K562 (cell line): ENCODE data around the gene CCNY. TPM values are rescaled to one million over a fixed set of nuclear protein-coding genes. Genes with fewer than 3 reads are reported as not detected.

ENCODE experiments used
- ATAC-seq: fragments of 200-7000 bp; cut with Tn5 transposase; 3 replicates; pipeline ENCODE4 v1.9.1; 2020; ENCODE audit warnings: moderate library complexity
- BruUV-seq: library from RNA; stranded (reverse); fragments of 400-500 nt; replicated peaks from 2 replicates; lab custom pipeline; 2021; lab: Mats Ljungman, UMichigan
- CTCF ChIA-PET: fragments of 300-600 bp; formaldehyde crosslinking; extraction: SDS; loops from one replicate; lab custom pipeline; 2021; ENCODE audit warnings: low intra/inter-chr PET ratio; lab: Yijun Ruan, JAX
- POLR2A ChIA-PET: fragments of 300-600, 350-650 bp; sonication (Branson Sonifier 250); formaldehyde crosslinking; extraction: SDS; loops from one replicate; lab custom pipeline; 2021; ENCODE audit warnings: antibody characterized with exemption, inconsistent platforms; lab: Yijun Ruan, JAX
- DNase-seq, 4 experiments: peaks; one replicate each; pipeline versions ENCODE4 v3.0.0 to v3.0.0-alpha.2; 2011 to 2018; ENCODE audit warnings: low spot score in 3 of 4, mixed read lengths in 3 of 4; ENCODE audit errors: extremely low read depth in 1 of 4
- FAIRE-seq: peaks from 2 replicates; lab custom pipeline; 2011; peaks lifted over from hg19 to GRCh38; lab: Jason Lieb, UNC
- H2AFZ ChIP-seq: 2 replicates; pipeline ENCODE4 v1.6.0; 2011; ENCODE audit warnings: low read depth, low read length, control low read depth, inconsistent platforms
- H3K27ac ChIP-seq: fragments of 200-600 bp; 3 replicates; pipeline ENCODE4 v1.8.0; 2011; ENCODE audit warnings: low read depth, mild to moderate bottlenecking, control low read depth, inconsistent platforms, low read length, moderate library complexity, mixed read lengths; ENCODE audit errors: extremely low read depth
- H3K27me3 ChIP-seq, 2 experiments: fragments of 300-600 bp in 1 of 2; 2 replicates in 1 of 2; 3 replicates in 1 of 2; pipeline versions ENCODE4 v1.6.0 to v1.8.0; 2011; ENCODE audit warnings: inconsistent platforms in 2 of 2, low read length in 2 of 2, mild to moderate bottlenecking in 1 of 2, mixed read lengths in 1 of 2, moderate library complexity in 1 of 2; ENCODE audit not compliant: control insufficient read depth in 2 of 2, insufficient read depth in 2 of 2
- H3K36me3 ChIP-seq: fragments of 300-600 bp; 3 replicates; pipeline ENCODE4 v1.8.0; 2011; ENCODE audit warnings: mild to moderate bottlenecking, low read length, inconsistent platforms; ENCODE audit not compliant: control insufficient read depth, insufficient read depth
- H3K4me1 ChIP-seq, 2 experiments: fragments of 200-600 bp in 1 of 2; replicated peaks in 1 of 2; 2 replicates in 1 of 2; 3 replicates in 1 of 2; pipeline versions ENCODE4 v1.5.1 to v1.8.0; 2011; ENCODE audit warnings: inconsistent platforms in 2 of 2, low read length in 2 of 2, mild to moderate bottlenecking in 1 of 2, mixed read lengths in 1 of 2, moderate library complexity in 1 of 2; ENCODE audit not compliant: control insufficient read depth in 2 of 2, insufficient read depth in 2 of 2
- H3K4me2 ChIP-seq: 2 replicates; pipeline ENCODE4 v1.6.1; 2011; ENCODE audit warnings: low read length, control low read depth, inconsistent platforms, mixed read lengths; ENCODE audit not compliant: insufficient read depth
- H3K4me3 ChIP-seq: fragments of 200-600 bp; sonication (generic), shearing (Covaris generic); 2 replicates; pipeline ENCODE4 v1.5.1; 2016; ENCODE audit warnings: control low read depth, inconsistent platforms
- H3K79me2 ChIP-seq: fragments of 200-600 bp; 3 replicates; pipeline ENCODE4 v1.8.0; 2011; ENCODE audit warnings: low read length, inconsistent platforms; ENCODE audit not compliant: control insufficient read depth, insufficient read depth
- H3K9ac ChIP-seq, 2 experiments: 2 replicates each; pipeline versions ENCODE4 v1.6.0 to v1.6.1; 2011; ENCODE audit warnings: low read depth in 2 of 2, low read length in 2 of 2, control low read depth in 1 of 2, inconsistent platforms in 1 of 2, mild to moderate bottlenecking in 1 of 2, mixed read lengths in 1 of 2; ENCODE audit not compliant: insufficient read depth in 1 of 2
- H3K9me1 ChIP-seq: one replicate; pipeline ENCODE4 v1.6.0; 2011; ENCODE audit warnings: inconsistent platforms, mild to moderate bottlenecking, low read length, moderate library complexity; ENCODE audit not compliant: control insufficient read depth, insufficient read depth
- H3K9me3 ChIP-seq: replicated peaks from 2 replicates; pipeline ENCODE4 v1.5.1; 2011; ENCODE audit warnings: low read depth, low read length, inconsistent platforms; ENCODE audit not compliant: control insufficient read depth, insufficient read depth
- H4K20me1 ChIP-seq: replicated peaks from 2 replicates; pipeline ENCODE4 v1.6.1; 2011; ENCODE audit warnings: low read length, inconsistent platforms, mixed read lengths; ENCODE audit not compliant: control insufficient read depth, insufficient read depth
- EP300 ChIP-seq: IDR thresholded peaks from 2 replicates; pipeline ENCODE4 v1.6.1; 2012; ENCODE audit warnings: low read length, improper control_type of control experiment
- FOXA3 ChIP-seq, 2 experiments: fragments of 450-650 bp in 1 of 2; sonication (generic) in 1 of 2; formaldehyde crosslinking; IDR thresholded peaks in 1 of 2; conservative IDR thresholded peaks in 1 of 2; 2 replicates each; pipeline versions ENCODE4 v1.4.0 to v1.8.0; 2020 to 2022; ENCODE audit warnings: mild to moderate bottlenecking in 2 of 2, missing genetic modification reagents in 1 of 2
- GABPB1 ChIP-seq: sonication (generic); formaldehyde crosslinking; IDR thresholded peaks from 2 replicates; pipeline ENCODE4 v1.8.0; 2022; ENCODE audit warnings: mild to moderate bottlenecking, missing genetic modification reagents
- HDAC6 ChIP-seq: IDR thresholded peaks from 2 replicates; pipeline ENCODE4 v1.6.1; 2012; ENCODE audit warnings: low read depth, mild to moderate bottlenecking, control low read depth, inconsistent platforms, low read length, moderate library complexity
- HIVEP1 ChIP-seq: fragments of 250-450 bp; sonication (Bioruptor Pico); IDR thresholded peaks from 2 replicates; pipeline ENCODE4 v1.4.0; 2020; ENCODE audit warnings: mild to moderate bottlenecking
- MBD2 ChIP-seq: sonication (generic); IDR thresholded peaks from 2 replicates; pipeline ENCODE4 v1.6.1; 2016; ENCODE audit warnings: low read depth, borderline replicate concordance
- PHTF2 ChIP-seq: fragments of 250-450 bp; sonication (Bioruptor Pico); IDR thresholded peaks from 2 replicates; pipeline ENCODE4 v1.5.0; 2021; ENCODE audit warnings: mild to moderate bottlenecking
- SUPT5H ChIP-seq: fragments of 450-650 bp; IDR thresholded peaks from 2 replicates; pipeline ENCODE4 v1.6.1; 2016
- TAF1 ChIP-seq: IDR thresholded peaks from 2 replicates; pipeline ENCODE4 v1.6.1; 2011; ENCODE audit warnings: mild to moderate bottlenecking, low read length, moderate library complexity; ENCODE audit not compliant: insufficient read depth, control insufficient read depth, severe bottlenecking; ENCODE audit errors: extremely low read depth
- ZNF408 ChIP-seq: fragments of 250-450 bp; sonication (Bioruptor Pico); IDR thresholded peaks from 2 replicates; pipeline ENCODE4 v1.4.0; 2020; ENCODE audit warnings: low read depth, mild to moderate bottlenecking, moderate library complexity
- ZNF431 ChIP-seq: sonication (generic); formaldehyde crosslinking; IDR thresholded peaks from 2 replicates; pipeline ENCODE4 v1.8.0; 2022; ENCODE audit warnings: mild to moderate bottlenecking, missing genetic modification reagents
- ZSCAN29 ChIP-seq: fragments of 450-650 bp; IDR thresholded peaks from 2 replicates; pipeline ENCODE4 v1.6.1; 2017
- WGBS: fragments of 100-300 bp; shearing (Covaris generic); methylation state at CpG from one replicate; pipeline ENCODE4 v1.1.6; 2016; ENCODE audit warnings: low coverage, mixed read lengths; ENCODE audit not compliant: insufficient coverage; ENCODE audit errors: missing lambda C conversion rate; 5-methylcytosine and 5-hydroxymethylcytosine counted together
- in situ Hi-C: fragments of 300-500 bp; cut with MboI; formaldehyde crosslinking; loops from 4 replicates; pipeline ENCODE4 v1.15.0; 2018; ENCODE audit warnings: inconsistent platforms, mixed read lengths
- intact Hi-C: fragments of 100-400 bp; cut with micrococcal nuclease; formaldehyde crosslinking; loops from 2 replicates; pipeline ENCODE4 v1.14.2; 2022
- polyA plus RNA-seq, 8 experiments: library from polyadenylated mRNA; depleted of rRNA in 4 of 8; stranded (reverse) in 5 of 8; unstranded in 3 of 8; fragments of >200 nt; fragmentation: Nextera tagmentation in 2 of 8; fragmentation: Illumina TruSeq in 1 of 8; extraction: Ambion mirVana in 2 of 8; extraction: Trizol in 1 of 8; gene quantifications; 2 replicates each; pipeline versions ENCODE4 v1.2.1 to v1.2.3, GENCODE V29; 2011 to 2014; ENCODE audit warnings: inconsistent platforms in 1 of 8, missing spikeins in 1 of 8
- total RNA-seq, 7 experiments: library from RNA; depleted of rRNA in 6 of 7; stranded (reverse); fragments of >200 nt in 6 of 7; fragmentation: Illumina TruSeq in 2 of 7; extraction: Trizol in 2 of 7; gene quantifications; 2 replicates each; pipeline versions ENCODE4 v1.2.1 to v1.2.3, GENCODE V29; 2011 to 2021; ENCODE audit warnings: low replicate concordance in 1 of 7

The CCNY gene
- total and polyA plus RNA-seq, 9 of the 15 experiments (the other 6 are each of a cell fraction or from before 2014, with no cell fraction given), result 8.4 to 109 (median 38.6) TPM

DNA sequence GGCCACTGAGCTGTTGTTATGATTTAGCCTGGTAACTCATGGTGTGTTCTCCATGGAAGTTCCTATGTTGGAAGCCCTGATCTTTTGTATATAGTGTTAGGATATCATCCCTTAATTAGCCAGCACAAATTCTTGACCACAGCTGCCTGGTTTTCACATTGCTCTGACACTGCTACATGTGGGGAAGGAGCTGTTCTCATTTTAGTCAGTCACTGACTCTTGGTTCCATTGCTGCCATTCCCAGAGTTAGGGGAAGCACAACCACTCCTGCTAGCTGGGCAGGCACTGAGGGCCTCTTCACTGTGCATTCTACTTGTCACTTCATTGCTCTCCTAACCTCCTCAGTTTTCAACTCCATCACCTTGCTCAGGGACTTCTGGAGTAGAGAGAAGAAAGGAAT, 170.4 kb downstream of the CCNY start:
- CTCF ChIA-PET, result no interaction called here
- in situ Hi-C loops (loop anchor here (10.0 kb wide), 1 partner anchor 272 kb away; no protein-coding TSS in a partner anchor), intact Hi-C loops (no loop called here)
- Histone ChIP-seq H3K9me1 (no peaks in the 10 kb centered on the region), H3K9me3 (no peaks in the 10 kb centered on the region), H3K9ac (no peak overlapping the region), H3K4me3 (no peak overlapping the region), H3K4me1 (peaks cover 0 to 5% of the 10 kb centered on the region in 2 experiments; a peak in 1 of 5 replicates), H3K36me3 (peaks cover 17% of the 10 kb centered on the region; the same call in 2 of the 3 replicates), H3K27me3 (no peaks in the 10 kb centered on the region), H4K20me1 (peaks cover 5% of the 10 kb centered on the region), H3K27ac (no peak overlapping the region), H3K79me2 (peaks cover 19% of the 10 kb centered on the region; the same call in 2 of the 3 replicates), H3K4me2 (no peak overlapping the region), H2AFZ (no peak overlapping the region)
- FAIRE-seq, result no peak
- no TSS peak for BruUV-seq
- POLR2A ChIA-PET, result interaction anchor here (1.1 kb wide), 1 partner anchor 14 kb away, joined by 3 read pairs; no protein-coding TSS in a partner anchor
- TF ChIP-seq ZNF431 (CRISPR knock-in tag), result no peak
- TF ChIP-seq FOXA3 (CRISPR knock-in tag; conservative IDR thresholded peaks at IDR 0.05 in 1 of 2, IDR thresholded peaks at IDR 0.05 in 1 of 2), result no peak
- TF ChIP-seq MBD2, result no peak
- TF ChIP-seq ZNF408 (CRISPR knock-in tag), result no peak
- ATAC-seq, result no peak
- no peak for DNase-seq

DNA sequence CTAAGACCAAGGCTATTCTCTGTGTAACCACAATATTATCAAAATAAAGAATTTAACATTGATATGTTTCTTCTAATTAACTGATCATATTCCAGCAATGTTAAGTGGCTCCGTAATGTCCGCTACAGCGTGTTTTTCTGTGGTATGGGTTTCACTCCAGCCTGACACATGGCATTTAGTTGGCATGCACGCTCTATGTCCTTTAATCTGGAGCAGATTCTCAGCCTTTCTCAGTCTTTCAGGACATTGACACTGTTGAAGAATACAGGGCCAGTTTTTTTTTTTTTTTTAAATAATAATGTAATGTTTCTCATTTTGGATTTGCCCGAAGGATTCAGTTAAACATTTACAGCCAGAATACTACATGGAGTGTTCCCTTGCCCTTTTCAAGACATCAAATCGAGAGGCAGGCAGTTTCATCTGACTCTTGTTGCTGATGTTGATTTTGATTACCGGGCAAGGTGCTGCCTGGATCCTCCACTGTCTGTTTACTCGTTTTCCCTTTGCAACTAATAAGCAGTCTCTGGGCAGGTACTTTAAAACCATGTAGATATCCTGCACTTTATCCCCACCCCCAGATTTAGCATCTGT, 171.3 kb downstream of the CCNY start:
- H3K9me1 ChIP-seq, result no peaks in the 10 kb centered on the region
- peaks cover 18% of the 10 kb centered on the region; the same call in 2 of the 3 replicates for H3K79me2 ChIP-seq
- intact Hi-C loops (no loop called here), in situ Hi-C loops (loop anchor here (10.0 kb wide), 1 partner anchor 273 kb away; no protein-coding TSS in a partner anchor)
- no peak overlapping the region for H3K4me2 ChIP-seq
- no peak overlapping the region for H3K4me3 ChIP-seq
- peaks cover 5% of the 10 kb centered on the region for H4K20me1 ChIP-seq
- H3K36me3 ChIP-seq, result peaks cover 17% of the 10 kb centered on the region; the same call in 2 of the 3 replicates
- H3K9ac ChIP-seq, result no peak overlapping the region
- TF ChIP-seq EP300 (no peak), ZSCAN29 (no peak), TAF1 (no peak), PHTF2 (CRISPR knock-in tag) (no peak), GABPB1 (CRISPR knock-in tag) (no peak), HDAC6 (no peak), HIVEP1 (no peak), SUPT5H (no peak)
- no peak for DNase-seq
- no peak for FAIRE-seq
- ChIA-PET CTCF (no interaction called here), POLR2A (no interaction called here)
- no peak overlapping the region for H2AFZ ChIP-seq
- H3K27ac ChIP-seq, result no peak overlapping the region
- H3K27me3 ChIP-seq, result no peaks in the 10 kb centered on the region
- 89% methylated on average over 8 of the region's 8 CpGs for WGBS
- no peaks in the 10 kb centered on the region for H3K9me3 ChIP-seq
- peaks cover 0 to 5% of the 10 kb centered on the region in 2 experiments; a peak in 1 of 5 replicates for H3K4me1 ChIP-seq
- ATAC-seq, result no peak
- BruUV-seq, result no TSS peak
